H1 (cell line): Measurements from ENCODE around the gene MS4A8. TPM values are rescaled to one million over a fixed set of nuclear protein-coding genes. Genes with fewer than 3 reads are reported as not detected.

Experiments used
- CTCF ChIA-PET: fragments of 300-600 bp; sonication (Branson Sonifier 250); formaldehyde crosslinking; loops from one replicate; lab custom pipeline; 2021; ENCODE audit not compliant: partially characterized antibody; lab: Charles Lee
- POLR2A ChIA-PET: fragments of 300-600 bp; sonication (Branson Sonifier 250); formaldehyde crosslinking; loops from one replicate; lab custom pipeline; 2021; ENCODE audit warnings: inconsistent platforms; ENCODE audit not compliant: partially characterized antibody; lab: Charles Lee
- DNase-seq, 2 experiments: peaks; one replicate each; pipeline versions ENCODE4 v3.0.0 to v3.0.0-alpha.2; 2010 to 2022; ENCODE audit warnings: low spot score in 2 of 2, low read depth in 1 of 2, mixed read lengths in 1 of 2
- FAIRE-seq: peaks from 2 replicates; lab custom pipeline; 2011; peaks lifted over from hg19 to GRCh38; lab: Jason Lieb, UNC
- H2AFZ ChIP-seq: 2 replicates; pipeline ENCODE4 v1.8.1; 2012; ENCODE audit warnings: low read length, inconsistent platforms
- H2AK5ac ChIP-seq: 2 replicates; pipeline ENCODE4 v1.6.1; 2013; ENCODE audit warnings: low read depth, low read length
- H2BK120ac ChIP-seq: replicated peaks from 2 replicates; pipeline ENCODE3; 2013; ENCODE audit warnings: low read depth, low read length, inconsistent platforms
- H2BK12ac ChIP-seq: 2 replicates; pipeline ENCODE4 v1.6.1; 2013; ENCODE audit warnings: low read depth, low read length
- H2BK15ac ChIP-seq: 2 replicates; pipeline ENCODE4 v1.6.1; 2013; ENCODE audit warnings: low read length
- H2BK20ac ChIP-seq: 2 replicates; pipeline ENCODE4 v1.6.1; 2013; ENCODE audit warnings: low read length
- H2BK5ac ChIP-seq: 2 replicates; pipeline ENCODE4 v1.6.1; 2013; ENCODE audit warnings: low read depth, low read length
- H3K14ac ChIP-seq: 2 replicates; pipeline ENCODE4 v1.6.1; 2013; ENCODE audit warnings: inconsistent platforms; ENCODE audit not compliant: insufficient read length
- H3K18ac ChIP-seq: 2 replicates; pipeline ENCODE4 v1.6.1; 2013; ENCODE audit warnings: low read length; ENCODE audit errors: extremely low read depth
- H3K23ac ChIP-seq: 2 replicates; pipeline ENCODE4 v1.6.1; 2013; ENCODE audit warnings: inconsistent platforms; ENCODE audit not compliant: insufficient read length
- H3K23me2 ChIP-seq: 2 replicates; pipeline ENCODE4 v1.6.1; 2013; ENCODE audit warnings: low read depth, low read length
- H3K27ac ChIP-seq: 2 replicates; pipeline ENCODE4 v1.6.1; 2011; ENCODE audit warnings: low read depth, low read length, inconsistent platforms
- H3K27me3 ChIP-seq, 4 experiments: replicated peaks in 1 of 4; 1 replicate in 1 of 4; 2 replicates in 3 of 4; pipeline versions ENCODE4 v1.6.1 to v1.8.1; 2011 to 2013; ENCODE audit warnings: low read length in 3 of 4, mild to moderate bottlenecking in 3 of 4, inconsistent platforms in 2 of 4, mixed read lengths in 2 of 4, moderate library complexity in 1 of 4; ENCODE audit not compliant: control insufficient read depth in 3 of 4, insufficient read depth in 3 of 4; ENCODE audit errors: extremely low read depth in 1 of 4
- H3K36me3 ChIP-seq, 4 experiments: 2 replicates each; pipeline versions ENCODE4 v1.6.1 to v1.8.1; 2011 to 2013; ENCODE audit warnings: mild to moderate bottlenecking in 4 of 4, low read length in 3 of 4, moderate library complexity in 2 of 4, control low read depth in 1 of 4, inconsistent platforms in 1 of 4; ENCODE audit not compliant: insufficient read depth in 4 of 4, control insufficient read depth in 2 of 4
- H3K4ac ChIP-seq: replicated peaks from 2 replicates; pipeline ENCODE3; 2013; ENCODE audit warnings: low read length, low read depth, mixed read lengths, inconsistent platforms; ENCODE audit not compliant: insufficient read length
- H3K4me1 ChIP-seq, 4 experiments: replicated peaks in 1 of 4; 1 replicate in 1 of 4; 2 replicates in 3 of 4; pipeline versions ENCODE4 v1.6.1 to v1.8.1; 2011 to 2013; ENCODE audit warnings: low read length in 3 of 4, inconsistent platforms in 2 of 4, mixed read lengths in 1 of 4; ENCODE audit not compliant: insufficient read depth in 4 of 4, control insufficient read depth in 3 of 4
- H3K4me2 ChIP-seq, 2 experiments: 2 replicates each; pipeline versions ENCODE4 v1.6.1 to v1.8.1; 2011 to 2013; ENCODE audit warnings: low read depth in 2 of 2, low read length in 2 of 2, control low read depth in 1 of 2, inconsistent platforms in 1 of 2, mild to moderate bottlenecking in 1 of 2; ENCODE audit not compliant: insufficient read depth in 1 of 2
- H3K4me3 ChIP-seq, 4 experiments: fragments of 200-600, 300-600 bp in 1 of 4; sonication (generic), shearing (Covaris generic), sonication (Bioruptor Twin) in 1 of 4; 2 replicates each; pipeline versions ENCODE4 v1.5.1 to v1.8.1; 2011 to 2016; ENCODE audit warnings: low read length in 4 of 4, low read depth in 3 of 4, control low read depth in 2 of 4, inconsistent platforms in 2 of 4, mild to moderate bottlenecking in 2 of 4, mixed read lengths in 1 of 4, moderate library complexity in 1 of 4; ENCODE audit not compliant: insufficient read depth in 2 of 4; ENCODE audit errors: extremely low read depth in 1 of 4
- H3K56ac ChIP-seq: replicated peaks from 2 replicates; pipeline ENCODE3; 2013; ENCODE audit warnings: low read depth, mild to moderate bottlenecking, mixed read lengths, low read length, inconsistent platforms; ENCODE audit not compliant: insufficient read length
- H3K79me1 ChIP-seq: 2 replicates; pipeline ENCODE4 v1.6.1; 2013; ENCODE audit warnings: low read depth, low read length, control low read depth
- H3K79me2 ChIP-seq, 2 experiments: 2 replicates each; pipeline versions ENCODE4 v1.6.1 to v1.8.1; 2012 to 2013; ENCODE audit warnings: low read length in 2 of 2, mild to moderate bottlenecking in 2 of 2, inconsistent platforms in 1 of 2; ENCODE audit not compliant: insufficient read depth in 2 of 2, control insufficient read depth in 1 of 2
- H3K9ac ChIP-seq, 4 experiments: replicated peaks in 1 of 4; 1 replicate in 1 of 4; 2 replicates in 3 of 4; pipeline versions ENCODE4 v1.6.1 to v1.8.1; 2011 to 2013; ENCODE audit warnings: low read depth in 3 of 4, low read length in 3 of 4, control low read depth in 2 of 4, mild to moderate bottlenecking in 2 of 4, moderate library complexity in 2 of 4, inconsistent platforms in 1 of 4; ENCODE audit errors: extremely low read depth in 1 of 4
- H3K9me3 ChIP-seq, 2 experiments: 2 replicates each; pipeline versions ENCODE4 v1.6.1 to v1.8.1; 2012 to 2013; ENCODE audit warnings: mild to moderate bottlenecking in 2 of 2, moderate library complexity in 2 of 2, control low read depth in 1 of 2, inconsistent platforms in 1 of 2, low read depth in 1 of 2, low read length in 1 of 2, mixed read lengths in 1 of 2; ENCODE audit not compliant: insufficient read depth in 2 of 2
- H4K20me1 ChIP-seq, 2 experiments: replicated peaks in 1 of 2; 2 replicates each; pipeline versions ENCODE3 to v1.8.1; 2011 to 2013; ENCODE audit warnings: inconsistent platforms in 2 of 2, low read length in 2 of 2, mild to moderate bottlenecking in 1 of 2; ENCODE audit not compliant: insufficient read depth in 2 of 2, control insufficient read depth in 1 of 2
- H4K5ac ChIP-seq: 2 replicates; pipeline ENCODE4 v1.6.1; 2013; ENCODE audit warnings: low read length, low read depth, mixed read lengths, inconsistent platforms; ENCODE audit not compliant: insufficient read length
- H4K8ac ChIP-seq: 2 replicates; pipeline ENCODE4 v1.8.0; 2013; ENCODE audit warnings: mild to moderate bottlenecking, moderate library complexity, low read length, inconsistent platforms; ENCODE audit not compliant: insufficient read depth; ENCODE audit errors: extremely low read depth
- H4K91ac ChIP-seq: replicated peaks from 2 replicates; pipeline ENCODE3; 2013; ENCODE audit warnings: low read length, mixed read lengths, inconsistent platforms; ENCODE audit not compliant: insufficient read length
- ATF2 ChIP-seq: IDR thresholded peaks from 2 replicates; pipeline ENCODE4 v1.6.1; 2012; ENCODE audit warnings: low read length, inconsistent platforms
- CEBPB ChIP-seq: IDR thresholded peaks from 2 replicates; pipeline ENCODE4 v1.6.1; 2012; ENCODE audit warnings: low read depth, low read length
- CREB1 ChIP-seq: IDR thresholded peaks from 2 replicates; pipeline ENCODE4 v1.6.1; 2012; ENCODE audit warnings: inconsistent platforms
- E2F6 ChIP-seq: IDR thresholded peaks from 2 replicates; pipeline ENCODE4 v1.6.1; 2012; ENCODE audit warnings: inconsistent platforms
- EZH2 ChIP-seq: fragments of 200-600 bp; sonication (generic); IDR thresholded peaks from 2 replicates; pipeline ENCODE4 v1.7.1; 2012; ENCODE audit warnings: low read depth, mild to moderate bottlenecking, moderate library complexity, low read length, inconsistent platforms; ENCODE audit not compliant: severe bottlenecking
- SAP30 ChIP-seq: fragments of 300-600 bp; sonication (generic); IDR thresholded peaks from 2 replicates; pipeline ENCODE4 v1.7.1; 2012; ENCODE audit warnings: low read length, moderate library complexity, mild to moderate bottlenecking, inconsistent platforms; ENCODE audit not compliant: insufficient read depth, insufficient replicate concordance
- SP2 ChIP-seq: IDR thresholded peaks from 2 replicates; pipeline ENCODE4 v1.6.1; 2012; ENCODE audit warnings: mild to moderate bottlenecking, low read length, inconsistent platforms
- USF2 ChIP-seq: IDR thresholded peaks from 2 replicates; pipeline ENCODE4 v1.6.1; 2011; ENCODE audit warnings: low read length, improper control_type of control experiment
- WGBS, 2 experiments: shearing (Covaris generic) in 1 of 2; methylation state at CpG; one replicate each; pipeline versions ENCODE4 v1.1.6 to v1.1.7; 2013 to 2015; ENCODE audit warnings: low lambda C conversion rate in 2 of 2, mixed read lengths in 2 of 2, inconsistent platforms in 1 of 2, low coverage in 1 of 2, missing lambda C conversion rate in 1 of 2; ENCODE audit not compliant: insufficient replicate concordance in 2 of 2, insufficient coverage in 1 of 2, insufficient read length in 1 of 2; ENCODE audit errors: extremely low coverage in 1 of 2, missing lambda C conversion rate in 1 of 2; 5-methylcytosine and 5-hydroxymethylcytosine counted together
- polyA plus RNA-seq, 7 experiments: library from polyadenylated mRNA; depleted of rRNA in 3 of 7; stranded (reverse) in 5 of 7; unstranded in 2 of 7; fragments of >200 nt in 5 of 7; fragments of 200-250 nt in 2 of 7; gene quantifications; 1 replicate in 5 of 7; 2 replicates in 1 of 7; 4 replicates in 1 of 7; pipeline versions ENCODE4 v1.2.1 to v1.2.3, GENCODE V29; 2011 to 2013; ENCODE audit warnings: missing spikeins in 2 of 7, mixed read lengths in 2 of 7
- total RNA-seq: library from RNA; stranded (reverse); fragmentation: NEBNext Ultra II Directional; extraction: Animal tissue kit (Norgen Biotek cat#: 25700); gene quantifications from 2 replicates; pipeline ENCODE4 v1.2.1, GENCODE V29; 2021

The MS4A8 gene
- total and polyA plus RNA-seq, 2 of the 8 experiments (the other 6 are each of a cell fraction or from before 2014, with no cell fraction given): not detected

- H2BK5ac ChIP-seq: no peak within 1 kb of the TSS
- H3K4me2 ChIP-seq: no peak within 1 kb of the TSS
- peaks cover 3% of the 10 kb centered on the region; the same call in 1 of the 2 replicates for H3K23me2 ChIP-seq
- FAIRE-seq: no peak
- H3K4me3 ChIP-seq: no peak within 1 kb of the TSS
- no peaks in the 10 kb centered on the region for H3K4me1 ChIP-seq
- H3K14ac ChIP-seq: no peak within 1 kb of the TSS
- H2BK12ac ChIP-seq: no peak within 1 kb of the TSS
- no peak within 1 kb of the TSS for H3K4ac ChIP-seq
- no peak within 1 kb of the TSS for H2BK120ac ChIP-seq
- DNase-seq: no peak
- no peak within 1 kb of the TSS for H2BK15ac ChIP-seq
- no peak within 1 kb of the TSS for H3K9ac ChIP-seq
- H3K79me1 ChIP-seq: no peaks in the 10 kb centered on the region
- H2AFZ ChIP-seq: no peak within 1 kb of the TSS
- 95% methylated on average over 3 of the region's 3 CpGs; no CpG with 5 or more reads in 1 of the 2 experiments for WGBS, 2 experiments
- no peak within 1 kb of the TSS for H2AK5ac ChIP-seq
- no peak within 1 kb of the TSS for H2BK20ac ChIP-seq
- H4K5ac ChIP-seq: no peak within 1 kb of the TSS
- no peaks in the 10 kb centered on the region for H3K36me3 ChIP-seq
- no peaks in the 10 kb centered on the region for H4K20me1 ChIP-seq
- no peak within 1 kb of the TSS for H3K27ac ChIP-seq
- H3K23ac ChIP-seq: no peak within 1 kb of the TSS
- ChIA-PET POLR2A (no interaction called here), CTCF (interaction anchor here (1.0 to 2.4 kb wide), 4 partner anchors 13 to 39 kb away, joined by 3 to 9 read pairs (median 6); no protein-coding TSS in a partner anchor)
- H4K91ac ChIP-seq: no peak within 1 kb of the TSS
- H4K8ac ChIP-seq: no peak within 1 kb of the TSS
- H3K18ac ChIP-seq: no peak within 1 kb of the TSS
- H3K27me3 ChIP-seq: no peaks in the 10 kb centered on the region; a peak in 2 of 7 replicates
- H3K9me3 ChIP-seq: no peaks in the 10 kb centered on the region
- H3K79me2 ChIP-seq: no peaks in the 10 kb centered on the region
- H3K56ac ChIP-seq: no peak within 1 kb of the TSS
- TF ChIP-seq SP2: no peak
- TF ChIP-seq SAP30: no peak
- no peak for TF ChIP-seq EZH2
- TF ChIP-seq ATF2: no peak
- TF ChIP-seq USF2: no peak
- no peak for TF ChIP-seq CREB1
- TF ChIP-seq CEBPB: no peak
- TF ChIP-seq E2F6: no peak
Measured at GRCh38 chr11:60724420-60724819, 25.0 kb downstream of the MS4A8 start, which contains the start of gene MS4A18. MS4A18 (plus strand) TSS chr11:60724720.
